ENCODE measurements around the gene DHFR.

The DHFR gene

DNA sequence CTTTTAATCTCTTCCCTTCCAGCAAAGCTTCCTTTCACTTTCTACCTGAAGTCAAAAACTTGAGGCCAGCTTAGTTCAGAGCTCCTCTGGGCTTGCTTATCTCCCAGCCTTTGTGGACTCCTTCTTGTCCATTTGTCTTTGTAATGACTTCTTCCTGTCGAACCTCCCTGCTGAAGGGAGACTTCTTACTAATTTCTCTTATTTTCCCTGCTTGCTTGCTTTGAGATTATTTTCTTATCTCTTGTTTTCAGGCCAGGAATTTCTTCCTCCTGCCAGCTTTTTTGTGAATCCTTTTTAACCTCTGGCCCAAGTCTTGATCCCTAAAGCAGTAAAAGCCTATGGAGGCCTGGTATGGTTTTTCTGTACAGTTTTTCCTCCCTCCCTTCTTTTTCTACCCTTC is 46.8 kb upstream of the DHFR start:
- TF ChIP-seq TCF12 (IDR thresholded peaks at IDR 0.05; ENCODE audit: low read depth) (no peak), MAX (IDR thresholded peaks at IDR 0.05) (no peak), CREB1 (IDR thresholded peaks at IDR 0.05; ENCODE audit: low read depth) (no peak), TEAD4 (IDR thresholded peaks at IDR 0.05) (no peak), FOXM1 (IDR thresholded peaks at IDR 0.05; ENCODE audit: borderline replicate concordance, low read depth) (no peak), REST (IDR thresholded peaks at IDR 0.05; ENCODE audit: low read depth) (no peak), EP300 (IDR thresholded peaks at IDR 0.05; ENCODE audit: borderline replicate concordance) (no peak), ZBTB7A (IDR thresholded peaks at IDR 0.05; ENCODE audit: low read depth) (no peak), CEBPB (IDR thresholded peaks at IDR 0.05) (no peak)
- TF ChIP-seq, protein P1, sequence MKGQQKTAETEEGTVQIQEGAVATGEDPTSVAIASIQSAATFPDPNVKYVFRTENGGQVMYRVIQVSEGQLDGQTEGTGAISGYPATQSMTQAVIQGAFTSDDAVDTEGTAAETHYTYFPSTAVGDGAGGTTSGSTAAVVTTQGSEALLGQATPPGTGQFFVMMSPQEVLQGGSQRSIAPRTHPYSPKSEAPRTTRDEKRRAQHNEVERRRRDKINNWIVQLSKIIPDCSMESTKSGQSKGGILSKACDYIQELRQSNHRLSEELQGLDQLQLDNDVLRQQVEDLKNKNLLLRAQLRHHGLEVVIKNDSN (IDR thresholded peaks at IDR 0.05), result no peak

DNA sequence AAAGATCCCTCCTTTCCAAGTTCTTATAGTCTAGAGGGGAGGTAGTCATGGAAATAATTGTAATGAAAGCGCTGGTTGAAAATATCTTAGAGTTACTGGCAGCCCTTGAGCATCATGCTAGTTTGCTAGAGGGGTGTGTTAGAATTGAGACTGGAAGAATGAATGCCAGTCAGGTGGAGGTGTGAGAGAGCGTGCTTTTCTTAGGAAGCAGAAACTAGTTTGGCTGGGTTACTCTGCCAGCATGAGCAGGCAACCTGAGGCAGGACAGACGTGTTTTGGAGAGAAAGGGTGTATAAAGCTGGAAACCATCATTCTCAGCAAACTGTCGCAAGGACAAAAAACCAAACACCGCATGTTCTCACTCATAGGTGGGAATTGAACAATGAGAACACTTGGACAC is 43.6 kb upstream of the DHFR start:
- TF ChIP-seq TEAD4 (IDR thresholded peaks at IDR 0.05) (no peak), REST (IDR thresholded peaks at IDR 0.05; ENCODE audit: low read depth) (no peak), TAF1 (IDR thresholded peaks at IDR 0.05; ENCODE audit: low read depth) (no peak), EGR1 (IDR thresholded peaks at IDR 0.05) (no peak), CEBPB (IDR thresholded peaks at IDR 0.05) (no peak), TCF12 (IDR thresholded peaks at IDR 0.05; ENCODE audit: low read depth) (no peak), NFIC (IDR thresholded peaks at IDR 0.05) (no peak), RAD21 (IDR thresholded peaks at IDR 0.05; ENCODE audit: low read depth) (no peak), MAX (IDR thresholded peaks at IDR 0.05) (no peak), EP300 (IDR thresholded peaks at IDR 0.05; ENCODE audit: borderline replicate concordance) (no peak), FOXM1 (IDR thresholded peaks at IDR 0.05; ENCODE audit: borderline replicate concordance, low read depth) (no peak), ZBTB7A (IDR thresholded peaks at IDR 0.05; ENCODE audit: low read depth) (no peak), CREB1 (IDR thresholded peaks at IDR 0.05; ENCODE audit: low read depth) (no peak), YY1 (IDR thresholded peaks at IDR 0.05; ENCODE audit: low read depth) (no peak)
- TF ChIP-seq, protein P1 (IDR thresholded peaks at IDR 0.05), result no peak

GRCh38 chr5:80697100-80697499 is 42.3 kb upstream of the DHFR start:
- TF ChIP-seq EGR1 (IDR thresholded peaks at IDR 0.05), result no peak
- no peak for TF ChIP-seq FOXM1 (IDR thresholded peaks at IDR 0.05; ENCODE audit: borderline replicate concordance, low read depth)
- TF ChIP-seq CREB1 (IDR thresholded peaks at IDR 0.05; ENCODE audit: low read depth), result no peak
- TF ChIP-seq TEAD4 (IDR thresholded peaks at IDR 0.05), result no peak
- TF ChIP-seq CEBPB (IDR thresholded peaks at IDR 0.05), result no peak
- no peak for TF ChIP-seq RAD21 (IDR thresholded peaks at IDR 0.05; ENCODE audit: low read depth)
- TF ChIP-seq REST (IDR thresholded peaks at IDR 0.05; ENCODE audit: low read depth), result no peak
- TF ChIP-seq, protein P1 (IDR thresholded peaks at IDR 0.05), result no peak
- no peak for TF ChIP-seq NFIC (IDR thresholded peaks at IDR 0.05)
- TF ChIP-seq ZBTB7A (IDR thresholded peaks at IDR 0.05; ENCODE audit: low read depth), result no peak

GRCh38 chr5:80696450-80696849 is 41.7 kb upstream of the DHFR start:
- TF ChIP-seq MAX (IDR thresholded peaks at IDR 0.05), result no peak
- TF ChIP-seq, protein P1 (IDR thresholded peaks at IDR 0.05), result no peak
- no peak for TF ChIP-seq REST (IDR thresholded peaks at IDR 0.05; ENCODE audit: low read depth)
- TF ChIP-seq CREB1 (IDR thresholded peaks at IDR 0.05; ENCODE audit: low read depth), result no peak
- TF ChIP-seq FOXM1 (IDR thresholded peaks at IDR 0.05; ENCODE audit: borderline replicate concordance, low read depth), result no peak
- TF ChIP-seq TAF1 (IDR thresholded peaks at IDR 0.05; ENCODE audit: low read depth), result no peak
- TF ChIP-seq RAD21 (IDR thresholded peaks at IDR 0.05; ENCODE audit: low read depth), result no peak
- no peak for TF ChIP-seq EGR1 (IDR thresholded peaks at IDR 0.05)
- no peak for TF ChIP-seq ZBTB7A (IDR thresholded peaks at IDR 0.05; ENCODE audit: low read depth)
- TF ChIP-seq YY1 (IDR thresholded peaks at IDR 0.05; ENCODE audit: low read depth), result no peak
- no peak for TF ChIP-seq TEAD4 (IDR thresholded peaks at IDR 0.05)
- no peak for TF ChIP-seq TCF12 (IDR thresholded peaks at IDR 0.05; ENCODE audit: low read depth)
- no peak for TF ChIP-seq NFIC (IDR thresholded peaks at IDR 0.05)
- TF ChIP-seq CEBPB (IDR thresholded peaks at IDR 0.05), result no peak
- TF ChIP-seq EP300 (IDR thresholded peaks at IDR 0.05; ENCODE audit: borderline replicate concordance), result no peak

All from Ishikawa (cell line).